Cardiac fibroblast (primary cell): Measurements from ENCODE around the gene CH25H.
A peak's percentile ranks its signal among the peaks of the same experiment; 100 is the strongest.
"Not testable (repeated sequence)": the region's sequence is repeated elsewhere in the genome, so short reads cannot be mapped to it uniquely, and the experiment has no call there.

Experiments
- DNase-seq, 2 donors: peaks; one replicate each; pipeline versions ENCODE4 v3.0.0 to v3.0.0-alpha.2; 2010; ENCODE audit warnings: low read depth in 2 of 2
- H3K4me3 ChIP-seq, 2 donors: replicated peaks in 1 of 2; 1 replicate in 1 of 2; 2 replicates in 1 of 2; pipeline ENCODE4 v1.5.1; 2011; ENCODE audit warnings: low read depth in 2 of 2, low read length in 2 of 2, mild to moderate bottlenecking in 2 of 2, moderate library complexity in 1 of 2
- CTCF ChIP-seq: IDR thresholded peaks from one replicate; pipeline ENCODE4 v1.5.1; 2011; ENCODE audit warnings: low read depth, mild to moderate bottlenecking, low read length, inconsistent platforms

The CH25H gene

GRCh38 chr10:89182894-89183293, 24.2 kb downstream of the CH25H start:
- H3K4me3 ChIP-seq, result no peak overlapping the region
- no peak for TF ChIP-seq CTCF
- DNase-seq, result no peak

- DNase-seq, result no peak
- H3K4me3 ChIP-seq, result no peak overlapping the region
- TF ChIP-seq CTCF, result no peak
These were observed 31.3 kb downstream of the CH25H start for GRCh38 chr10:89175816-89176215.

GRCh38 chr10:89173075-89173474, 34.0 kb downstream of the CH25H start:
- peak in 1 of 2 donors; percentile 31 for DNase-seq
- no peak for TF ChIP-seq CTCF

GRCh38 chr10:89171996-89172395, 35.1 kb downstream of the CH25H start:
- peak in 1 of 2 donors; percentile 47 for DNase-seq
- TF ChIP-seq CTCF, result no peak
- no peak overlapping the region for H3K4me3 ChIP-seq

More at GRCh38 chr10:89173075-89173474, 34.0 kb downstream of the CH25H start:
- no peak overlapping the region for H3K4me3 ChIP-seq

- TF ChIP-seq CTCF, result no peak
- no peak overlapping the region for H3K4me3 ChIP-seq
- peak in 1 of 2 donors; percentile 22 for DNase-seq
These were observed 35.7 kb downstream of the CH25H start for GRCh38 chr10:89171263-89171872.

- not testable (repeated sequence) for H3K4me3 ChIP-seq, DNase-seq
These were observed 38.7 kb downstream of the CH25H start for GRCh38 chr10:89168354-89168900.

GRCh38 chr10:89167915-89168314, 39.2 kb downstream of the CH25H start:
- no peak for TF ChIP-seq CTCF
- no peak overlapping the region for H3K4me3 ChIP-seq
- no peak for DNase-seq
